C4-2B (cell line): Measurements from ENCODE around the gene RETREG2.

Experiments
- CTCF ChIP-seq: fragments of 450-650 bp; conservative IDR thresholded peaks from 2 replicates; pipeline ENCODE4 v1.5.1; 2017; ENCODE audit warnings: mild to moderate bottlenecking
- ZFX ChIP-seq: fragments of 450-650 bp; IDR thresholded peaks from 2 replicates; pipeline ENCODE4 v1.6.1; 2017

GRCh38 chr2:219172231-219173154 lies 5.6 kb upstream of the RETREG2 start:
- TF ChIP-seq CTCF (no peak), ZFX (no peak)
